ACHN (cell line): Measurements from ENCODE around the gene ATRAID.

Experiments used
- DNase-seq: peaks from one replicate; pipeline ENCODE4 v3.0.0-alpha.2; 2015
- in situ Hi-C: cut with HindIII; loops from 2 replicates; pipeline ENCODE4 v1.10.0; 2017; ENCODE audit warnings: low sequenced_read_pairs, low pct_ligation_motif_present, low pct_unique_long_range_greater_than_20kb

ATRAID gene

DNA sequence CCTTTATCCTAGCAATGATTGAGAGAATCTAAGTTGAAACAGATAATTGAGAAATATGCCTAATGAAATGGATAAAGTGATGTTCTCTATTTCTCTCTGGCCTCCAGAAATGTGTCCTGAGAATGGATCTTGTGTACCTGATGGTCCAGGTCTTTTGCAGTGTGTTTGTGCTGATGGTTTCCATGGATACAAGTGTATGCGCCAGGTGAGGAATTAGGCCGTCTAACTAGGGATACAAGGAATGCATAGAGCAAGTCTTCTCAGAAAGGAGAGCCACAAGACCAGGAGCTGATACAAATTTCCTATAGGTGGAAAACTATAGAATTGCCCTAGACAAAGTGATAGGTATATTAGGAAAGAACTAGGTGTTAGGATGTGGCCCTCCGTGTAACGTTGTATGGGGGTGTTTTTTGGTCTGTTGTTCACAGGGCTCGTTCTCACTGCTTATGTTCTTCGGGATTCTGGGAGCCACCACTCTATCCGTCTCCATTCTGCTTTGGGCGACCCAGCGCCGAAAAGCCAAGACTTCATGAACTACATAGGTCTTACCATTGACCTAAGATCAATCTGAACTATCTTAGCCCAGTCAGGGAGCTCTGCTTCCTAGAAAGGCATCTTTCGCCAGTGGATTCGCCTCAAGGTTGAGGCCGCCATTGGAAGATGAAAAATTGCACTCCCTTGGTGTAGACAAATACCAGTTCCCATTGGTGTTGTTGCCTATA, 4.7 kb downstream of the ATRAID start:
- no peak for DNase-seq
- in situ Hi-C loops, result no loop called here

DNA sequence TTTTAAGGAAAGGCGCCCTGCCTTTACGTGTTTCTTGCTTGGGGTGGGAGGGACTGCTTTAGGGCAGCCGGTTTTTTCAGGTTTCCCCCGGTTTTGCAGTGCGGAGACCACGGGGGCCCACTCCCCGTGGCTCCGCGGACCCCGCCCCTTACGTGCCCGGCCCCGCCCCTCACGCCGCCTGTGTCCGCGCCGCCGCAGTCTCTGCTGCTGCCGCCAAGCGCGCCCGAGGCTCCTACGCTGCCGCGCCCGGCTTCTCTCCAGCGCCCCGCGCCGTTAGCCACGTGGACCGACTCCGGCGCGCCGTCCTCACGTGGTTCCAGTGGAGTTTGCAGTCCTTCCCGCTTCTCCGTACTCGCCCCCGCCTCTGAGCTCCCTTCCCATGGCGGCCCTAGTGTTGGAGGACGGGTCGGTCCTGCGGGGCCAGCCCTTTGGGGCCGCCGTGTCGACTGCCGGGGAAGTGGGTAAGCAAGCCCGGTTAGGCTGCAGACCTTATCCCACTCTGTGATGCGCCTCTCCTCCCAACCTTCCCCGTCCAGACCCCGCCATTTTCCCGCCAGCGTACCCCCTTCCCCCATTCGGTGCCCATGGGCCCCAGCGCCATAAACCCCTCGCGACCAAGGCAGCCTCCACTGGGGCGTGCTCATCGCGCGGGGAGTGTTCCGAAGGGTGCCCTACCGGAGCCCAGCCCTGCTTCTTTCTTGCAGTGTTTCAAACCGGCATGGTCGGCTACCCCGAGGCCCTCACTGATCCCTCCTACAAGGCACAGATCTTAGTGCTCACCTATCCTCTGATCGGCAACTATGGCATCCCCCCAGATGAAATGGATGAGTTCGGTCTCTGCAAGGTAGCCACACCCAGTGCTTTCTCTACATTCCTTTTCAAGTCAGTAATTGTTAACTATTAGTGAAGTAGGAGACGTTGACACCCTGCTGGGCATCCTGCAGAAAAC, 5.6 kb downstream of the ATRAID start, which contains the start of gene CAD:
Gene CAD, plus strand, starts transcription at position 197 of the 949 bp plus-strand sequence. Its CDS starts 183 bp downstream, at position 380.
- in situ Hi-C loops, result no loop called here
- peak; percentile 89 for DNase-seq

GRCh38 chr2:27218614-27219013, 6.8 kb downstream of the ATRAID start:
- DNase-seq, result no peak
- in situ Hi-C loops, result no loop called here

- no peak for DNase-seq
These were observed 7.2 kb downstream of the ATRAID start for GRCh38 chr2:27219091-27219490.

GRCh38 chr2:27220091-27220490, 8.2 kb downstream of the ATRAID start:
- no peak for DNase-seq
- in situ Hi-C loops, result no loop called here

More at GRCh38 chr2:27219091-27219490, 7.2 kb downstream of the ATRAID start:
- in situ Hi-C loops, result no loop called here

DNA sequence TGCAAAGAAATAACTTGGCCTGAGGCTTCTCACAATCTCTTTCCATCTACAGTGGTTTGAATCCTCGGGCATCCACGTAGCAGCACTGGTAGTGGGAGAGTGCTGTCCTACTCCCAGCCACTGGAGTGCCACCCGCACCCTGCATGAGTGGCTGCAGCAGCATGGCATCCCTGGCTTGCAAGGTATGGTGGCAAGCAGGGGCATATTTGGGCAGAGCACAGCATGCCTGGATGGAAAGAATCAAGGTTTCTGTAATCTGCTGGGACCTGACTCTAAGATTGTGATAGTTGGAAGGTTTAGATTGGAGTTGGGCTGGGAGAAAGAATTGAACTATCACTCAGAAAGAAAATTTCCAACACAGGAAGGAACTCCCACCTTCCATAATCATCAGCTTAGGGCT, 9.3 kb downstream of the ATRAID start:
- DNase-seq, result no peak

DNA sequence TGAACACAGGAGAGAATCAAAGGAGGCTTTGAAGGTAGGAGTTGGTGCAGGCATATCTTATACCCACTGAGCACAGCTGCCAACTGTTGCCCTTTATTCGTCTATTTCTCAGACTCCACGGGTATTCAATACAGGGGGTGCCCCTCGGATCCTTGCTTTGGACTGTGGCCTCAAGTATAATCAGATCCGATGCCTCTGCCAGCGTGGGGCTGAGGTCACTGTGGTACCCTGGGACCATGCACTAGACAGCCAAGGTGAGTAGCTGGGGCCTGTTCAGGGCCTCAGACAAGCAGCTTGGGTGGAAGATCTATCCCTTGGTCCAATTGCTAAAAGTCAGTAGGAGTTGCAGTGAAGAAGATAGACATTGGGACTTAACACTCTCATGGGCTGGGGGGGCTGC, 10.6 kb downstream of the ATRAID start:
- in situ Hi-C loops, result no loop called here
- no peak for DNase-seq

More for the DNA sequence above, 9.3 kb downstream of the ATRAID start:
- in situ Hi-C loops, result no loop called here

- DNase-seq, result no peak
- in situ Hi-C loops, result no loop called here
These were observed 11.6 kb downstream of the ATRAID start for GRCh38 chr2:27223416-27223815.

- no peak for DNase-seq
- in situ Hi-C loops, result no loop called here
These were observed 13.7 kb downstream of the ATRAID start for GRCh38 chr2:27225526-27225925.

- in situ Hi-C loops, result no loop called here
- DNase-seq, result no peak
These were observed 15.7 kb downstream of the ATRAID start for GRCh38 chr2:27227501-27227900.

DNA sequence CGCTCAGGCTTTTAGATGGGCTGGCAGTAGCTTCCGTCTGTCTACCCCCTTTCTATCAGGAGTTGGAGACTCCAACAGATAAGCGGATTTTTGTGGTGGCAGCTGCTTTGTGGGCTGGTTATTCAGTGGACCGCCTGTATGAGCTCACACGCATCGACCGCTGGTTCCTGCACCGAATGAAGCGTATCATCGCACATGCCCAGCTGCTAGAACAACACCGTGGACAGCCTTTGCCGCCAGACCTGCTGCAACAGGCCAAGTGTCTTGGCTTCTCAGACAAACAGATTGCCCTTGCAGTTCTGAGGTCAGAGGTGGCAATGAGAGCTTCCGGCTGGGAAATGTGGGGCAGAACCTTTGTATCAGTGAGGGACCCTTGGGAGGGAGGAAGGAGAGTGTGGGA, 20.1 kb downstream of the ATRAID start:
- in situ Hi-C loops, result no loop called here
- no peak for DNase-seq

GRCh38 chr2:27233341-27233740, 21.5 kb downstream of the ATRAID start:
- in situ Hi-C loops, result no loop called here
- DNase-seq, result no peak

DNA sequence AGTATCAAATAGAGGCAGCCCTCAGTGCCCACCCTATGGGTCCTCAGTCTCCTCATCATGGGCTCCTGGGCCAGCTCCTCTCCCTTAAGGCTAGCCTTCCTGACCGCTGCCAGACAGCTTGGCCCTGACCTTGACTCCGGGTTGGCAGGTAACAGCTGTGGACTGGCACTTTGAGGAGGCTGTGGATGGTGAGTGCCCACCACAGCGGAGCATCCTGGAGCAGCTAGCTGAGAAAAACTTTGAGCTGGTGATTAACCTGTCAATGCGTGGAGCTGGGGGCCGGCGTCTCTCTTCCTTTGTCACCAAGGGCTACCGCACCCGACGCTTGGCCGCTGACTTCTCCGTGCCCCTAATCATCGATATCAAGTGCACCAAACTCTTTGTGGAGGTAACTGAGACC, 24.3 kb downstream of the ATRAID start:
- no peak for DNase-seq
- in situ Hi-C loops, result no loop called here

DNA sequence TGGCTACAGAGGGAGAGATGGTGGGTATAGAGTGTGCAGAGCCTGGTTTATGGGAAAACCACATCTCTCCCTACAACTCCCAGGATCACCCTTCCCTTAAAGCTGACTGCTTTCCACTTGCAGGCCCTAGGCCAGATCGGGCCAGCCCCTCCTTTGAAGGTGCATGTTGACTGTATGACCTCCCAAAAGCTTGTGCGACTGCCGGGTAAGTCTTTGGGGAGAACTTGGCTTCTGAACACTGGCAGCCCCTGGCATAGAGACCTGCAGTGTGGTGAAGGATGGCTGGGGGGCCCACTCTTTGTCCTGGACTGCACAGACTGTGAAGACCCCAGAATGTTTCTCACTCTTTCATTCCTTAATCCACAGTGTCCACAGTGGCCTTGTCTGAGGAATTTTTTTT, 24.8 kb downstream of the ATRAID start:
- DNase-seq, result no peak
- in situ Hi-C loops, result no loop called here

GRCh38 chr2:27237341-27237945, 25.6 kb downstream of the ATRAID start:
- in situ Hi-C loops, result no loop called here
- DNase-seq, result no peak

DNA sequence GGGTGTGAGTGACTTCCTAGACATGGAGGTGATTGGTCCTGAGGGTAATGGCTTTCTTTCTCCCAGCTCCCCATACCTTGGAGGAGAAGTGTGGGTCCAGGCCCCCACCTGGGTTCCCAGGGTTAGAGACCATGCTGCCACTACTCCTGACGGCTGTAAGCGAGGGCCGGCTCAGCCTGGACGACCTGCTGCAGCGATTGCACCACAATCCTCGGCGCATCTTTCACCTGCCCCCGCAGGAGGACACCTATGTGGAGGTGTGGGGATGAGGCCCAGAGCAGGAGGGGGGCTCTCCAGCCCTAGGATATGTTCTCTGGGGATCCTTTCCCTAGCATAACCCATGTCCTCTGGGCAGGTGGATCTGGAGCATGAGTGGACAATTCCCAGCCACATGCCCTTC, 27.1 kb downstream of the ATRAID start:
- no peak for DNase-seq
- in situ Hi-C loops, result no loop called here

DNA sequence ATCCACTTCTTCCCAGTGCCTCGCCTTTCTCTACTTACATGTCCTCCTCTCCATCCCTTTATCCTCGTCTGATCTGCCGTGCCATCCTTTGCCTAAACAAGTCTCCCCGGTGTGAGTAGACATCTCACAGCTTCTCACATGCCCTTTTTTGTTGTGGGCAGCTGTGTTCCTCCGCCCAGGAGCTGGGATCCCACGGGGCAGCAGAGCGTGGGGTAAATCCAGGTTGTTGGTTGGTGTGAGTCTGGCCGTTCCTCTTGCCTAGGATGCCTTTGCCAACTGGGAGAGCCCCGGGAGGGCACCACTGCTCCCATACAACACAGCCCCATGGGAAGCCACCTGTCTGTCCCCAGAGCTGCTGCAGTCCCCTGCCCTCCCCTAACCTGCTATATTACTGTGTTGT, 28.6 kb downstream of the ATRAID start:
- in situ Hi-C loops, result no loop called here
- no peak for DNase-seq

DNA sequence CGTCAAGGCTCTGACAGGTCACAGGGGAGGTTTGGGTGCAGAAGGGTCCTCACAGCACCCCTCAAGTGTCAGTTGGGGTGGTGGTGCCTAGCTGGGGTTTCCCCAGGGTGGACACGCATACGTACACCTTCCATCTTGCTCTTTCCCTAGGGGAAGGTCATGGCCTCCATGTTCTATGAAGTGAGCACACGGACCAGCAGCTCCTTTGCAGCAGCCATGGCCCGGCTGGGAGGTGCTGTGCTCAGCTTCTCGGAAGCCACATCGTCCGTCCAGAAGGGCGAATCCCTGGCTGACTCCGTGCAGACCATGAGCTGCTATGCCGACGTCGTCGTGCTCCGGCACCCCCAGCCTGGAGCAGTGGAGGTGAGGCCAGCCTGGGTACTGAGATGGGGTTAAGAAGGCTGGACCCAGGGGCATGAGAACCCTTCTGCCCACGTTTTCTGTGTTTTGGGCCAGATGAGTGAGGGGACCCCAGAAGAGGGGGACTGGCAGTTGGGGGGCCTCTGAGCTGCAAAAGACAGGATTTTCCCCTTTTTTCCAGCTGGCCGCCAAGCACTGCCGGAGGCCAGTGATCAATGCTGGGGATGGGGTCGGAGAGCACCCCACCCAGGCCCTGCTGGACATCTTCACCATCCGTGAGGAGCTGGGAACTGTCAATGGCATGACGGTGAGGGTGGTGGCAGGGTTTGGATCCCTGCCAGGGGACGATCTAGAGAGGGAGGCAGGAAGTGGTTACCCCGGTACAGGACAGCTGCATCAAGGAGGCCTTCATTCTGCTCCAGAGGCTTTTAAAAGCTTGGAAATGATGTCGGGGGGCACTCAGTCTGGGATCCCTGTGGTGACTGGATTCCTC, 30.1 kb downstream of the ATRAID start:
- in situ Hi-C loops, result no loop called here
- no peak for DNase-seq
